ENCODE data around the gene CCDC167.
"Not testable (repeated sequence)": the region's sequence is repeated elsewhere in the genome, so short reads cannot be mapped to it uniquely, and the experiment has no call there.

CCDC167 gene

GRCh38 chr6:37511201-37511600, 11.5 kb upstream of the CCDC167 start:
- DNase-seq (ENCODE audit: low spot score): no peak

DNA sequence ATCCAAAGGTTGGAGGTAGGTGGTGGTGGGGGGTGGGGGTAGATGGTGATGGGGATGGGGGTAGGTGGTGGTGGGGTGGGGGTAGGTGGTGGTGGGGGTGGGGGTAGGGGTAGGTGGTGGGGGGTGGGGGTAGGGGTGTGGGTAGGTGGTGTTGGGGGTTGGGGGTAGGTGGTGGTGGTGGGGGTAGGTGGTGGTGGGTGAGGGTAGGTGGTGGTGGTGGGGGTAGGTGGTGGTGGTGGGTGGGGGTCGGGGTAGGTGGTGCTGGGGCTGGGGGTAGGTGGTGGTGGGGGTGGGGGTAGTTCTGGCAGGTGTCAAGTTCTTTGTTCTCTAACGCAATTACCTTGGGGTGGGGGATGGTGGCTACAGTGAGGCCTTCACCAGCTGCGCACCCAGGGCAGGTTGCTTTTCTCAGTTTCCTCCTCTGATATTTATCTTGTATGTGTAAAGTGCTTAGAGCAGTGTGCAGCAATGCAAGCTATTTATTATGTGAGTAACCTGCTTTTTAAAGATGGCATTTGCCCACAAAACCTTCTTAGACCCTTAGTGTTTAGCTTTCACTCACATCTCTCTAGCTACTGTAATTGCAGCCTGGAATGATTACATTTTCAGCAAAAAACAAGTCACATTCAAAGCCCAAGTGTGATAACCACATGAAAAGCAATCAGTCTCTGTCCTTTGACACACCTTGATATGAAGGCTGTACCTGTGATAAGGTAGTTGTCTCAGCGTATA, 8.2 kb upstream of the CCDC167 start:
- no peak for DNase-seq (ENCODE audit: low spot score)

DNA sequence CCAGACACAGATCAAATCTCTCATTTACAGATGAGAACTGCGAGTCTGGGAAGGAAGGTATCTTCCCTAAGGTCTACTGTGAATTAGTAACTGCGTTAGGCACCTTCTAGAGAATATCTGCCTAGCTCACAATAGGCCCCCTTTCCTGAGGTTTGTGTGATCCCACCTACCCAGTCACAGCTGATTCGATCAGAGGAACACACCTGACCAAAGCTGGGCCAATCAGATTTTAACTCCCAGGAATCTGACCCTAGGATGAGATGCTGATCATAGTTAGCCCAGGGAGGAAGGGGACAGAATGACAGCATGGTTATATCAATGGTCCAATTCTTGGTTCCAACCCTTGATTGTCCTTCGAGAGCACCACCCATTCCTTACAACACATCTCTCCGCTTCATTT, 7.4 kb upstream of the CCDC167 start:
- no peak for DNase-seq (ENCODE audit: low spot score)

DNA sequence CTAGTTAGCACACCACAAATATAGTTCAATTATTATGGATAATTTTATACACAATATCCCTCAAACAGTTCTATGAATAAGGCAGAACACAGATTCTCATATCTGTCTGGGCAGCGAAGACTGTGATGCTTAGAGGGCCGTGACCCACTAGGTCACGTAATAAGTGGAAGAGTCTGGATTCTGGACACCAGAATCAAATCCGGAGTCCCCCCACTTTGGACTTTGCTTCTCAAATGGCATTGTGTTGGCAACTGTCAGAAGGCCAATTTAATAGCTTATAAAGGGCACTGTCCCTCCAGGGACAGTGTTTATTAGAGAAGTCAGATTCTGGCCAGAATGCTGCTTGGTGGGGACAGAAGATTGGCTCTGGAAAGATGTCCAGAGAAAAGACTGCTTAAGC, 6.8 kb upstream of the CCDC167 start:
- DNase-seq (ENCODE audit: low spot score): no peak

DNA sequence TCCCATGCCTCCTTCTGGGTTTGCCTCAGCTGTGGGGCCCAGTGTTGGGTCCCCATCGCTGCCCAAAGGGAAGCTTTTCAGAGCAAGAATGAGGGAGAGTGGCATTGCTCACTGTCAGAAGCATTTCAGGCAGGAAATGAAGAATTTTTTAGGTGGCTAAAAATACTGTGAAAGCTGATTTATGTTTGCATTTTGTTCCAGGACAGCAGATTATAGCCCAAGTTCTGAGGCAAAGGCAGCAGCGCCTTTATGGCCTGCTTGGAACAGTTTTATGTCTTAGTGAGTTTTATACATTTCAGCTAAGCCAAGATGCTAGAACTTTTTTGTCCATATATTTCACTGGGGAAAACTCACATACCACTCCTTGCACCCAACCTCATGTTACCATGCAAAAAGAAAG, 4.3 kb upstream of the CCDC167 start:
- DNase-seq (ENCODE audit: low spot score): no peak

- DNase-seq (ENCODE audit: low spot score): no peak
These were observed 3.7 kb upstream of the CCDC167 start for GRCh38 chr6:37503309-37503965.

GRCh38 chr6:37502703-37503291, 3.1 kb upstream of the CCDC167 start:
- DNase-seq (ENCODE audit: low spot score): no peak

DNA sequence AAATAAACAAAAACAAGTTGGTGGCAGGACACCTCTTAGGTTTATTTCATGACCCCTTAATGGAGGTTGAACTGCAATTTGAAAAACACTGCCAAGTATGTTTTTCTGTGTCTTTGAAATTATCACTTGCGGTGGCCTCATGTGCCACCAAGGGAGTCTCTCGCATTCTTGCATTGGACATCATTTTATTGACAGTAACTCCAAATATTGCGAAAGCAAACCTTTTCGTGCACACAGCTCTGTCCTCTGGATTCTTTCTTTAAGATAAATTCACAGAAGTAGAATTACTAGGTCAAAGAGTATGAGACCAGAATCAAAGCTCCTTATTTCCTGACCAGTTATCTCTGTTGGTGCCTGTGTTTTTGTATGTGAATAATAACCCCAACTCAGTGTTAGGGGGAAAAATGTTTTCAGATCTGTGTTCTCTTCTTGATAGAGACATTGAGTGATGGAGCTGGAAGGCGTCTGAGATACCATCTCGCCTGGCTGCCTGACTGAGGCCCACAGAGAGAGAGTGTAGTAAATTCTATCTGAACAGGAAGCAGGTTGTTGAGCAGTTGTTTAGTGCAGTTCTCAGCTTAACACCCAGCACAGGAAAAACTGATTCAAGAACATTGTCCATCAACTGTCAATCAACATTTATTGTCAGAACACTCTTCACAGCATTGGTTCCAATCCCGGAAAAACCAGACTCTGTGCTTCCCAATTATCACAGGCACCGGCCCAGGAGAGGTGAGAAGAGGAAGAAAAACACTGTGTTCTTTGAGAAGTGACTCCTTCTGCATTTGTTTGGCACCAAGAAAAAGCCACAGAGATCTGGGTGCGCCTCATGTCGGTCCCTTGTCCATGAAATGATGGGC, 2.2 kb upstream of the CCDC167 start:
- DNase-seq (ENCODE audit: low spot score): no peak

GRCh38 chr6:37500904-37501303, 1.2 kb upstream of the CCDC167 start:
- DNase-seq (ENCODE audit: low spot score): not testable (repeated sequence)

GRCh38 chr6:37500294-37500608, 558 bp upstream of the CCDC167 start:
- no peak for DNase-seq (ENCODE audit: low spot score)

- no peak for DNase-seq (ENCODE audit: low spot score)
These were observed 2.5 kb downstream of the CCDC167 start for GRCh38 chr6:37496951-37497885.

GRCh38 chr6:37495244-37495934, 4.3 kb downstream of the CCDC167 start:
- DNase-seq (ENCODE audit: low spot score): no peak

- no peak for DNase-seq (ENCODE audit: low spot score)
These were observed 6.1 kb downstream of the CCDC167 start for GRCh38 chr6:37493661-37493995.

GRCh38 chr6:37492991-37493660, 6.6 kb downstream of the CCDC167 start:
- no peak for DNase-seq (ENCODE audit: low spot score)

- no peak for DNase-seq (ENCODE audit: low spot score)
These were observed 7.3 kb downstream of the CCDC167 start for GRCh38 chr6:37492236-37492972.

- no peak for DNase-seq (ENCODE audit: low spot score)
These were observed 7.9 kb downstream of the CCDC167 start for GRCh38 chr6:37491830-37492208.

- DNase-seq (ENCODE audit: low spot score): no peak
These were observed 8.4 kb downstream of the CCDC167 start for GRCh38 chr6:37491171-37491829.

GRCh38 chr6:37490536-37491170, 9.0 kb downstream of the CCDC167 start:
- DNase-seq (ENCODE audit: low spot score): no peak
